D721Med (cell line): ENCODE results near the gene CGB2.

Source experiments
- DNase-seq: peaks from one replicate; pipeline ENCODE4 v3.0.0; 2011; ENCODE audit warnings: low spot score; ENCODE audit not compliant: insufficient read length
- FAIRE-seq: peaks from 2 replicates; lab custom pipeline; 2011; peaks lifted over from hg19 to GRCh38; lab: Jason Lieb, UNC
- TF ChIP-seq, protein P1 (sequence below): IDR thresholded peaks from 2 replicates; pipeline ENCODE4 v1.5.1; 2012; ENCODE audit warnings: mild to moderate bottlenecking, control low read depth; ENCODE audit not compliant: insufficient read depth; ENCODE audit errors: missing control alignments

Gene CGB2

DNA sequence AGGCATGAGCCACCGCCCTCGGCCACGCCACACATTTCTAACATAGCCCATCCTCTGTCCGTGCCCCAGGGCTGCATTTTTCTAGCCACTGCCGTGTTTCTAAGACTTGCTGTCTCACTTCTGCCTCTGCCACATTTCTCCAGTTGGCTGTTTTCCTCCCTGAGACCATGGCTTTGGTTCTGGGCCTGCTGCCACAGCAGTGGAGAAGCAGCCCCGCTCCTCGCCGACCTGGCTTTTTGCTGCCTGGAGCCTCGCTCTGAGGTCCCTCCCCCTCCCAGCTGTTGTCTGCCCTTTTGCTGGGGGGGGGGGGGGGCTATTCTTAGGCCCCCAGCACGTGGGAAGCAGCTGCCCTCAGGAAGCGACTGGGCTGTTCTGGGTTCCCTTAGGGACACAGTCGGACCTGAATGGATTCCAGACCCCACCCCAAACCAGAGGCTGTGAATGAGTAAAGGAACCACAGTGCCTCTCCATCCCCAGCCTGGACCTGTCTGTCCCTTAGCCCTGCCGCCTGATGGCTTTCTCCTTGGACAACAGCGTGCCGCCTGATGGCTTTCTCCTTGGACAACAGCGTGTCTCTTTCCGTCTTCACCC, 41.9 kb upstream of the CGB2 start:
- DNase-seq (no peak), FAIRE-seq (no peak)
- TF ChIP-seq, protein P1, sequence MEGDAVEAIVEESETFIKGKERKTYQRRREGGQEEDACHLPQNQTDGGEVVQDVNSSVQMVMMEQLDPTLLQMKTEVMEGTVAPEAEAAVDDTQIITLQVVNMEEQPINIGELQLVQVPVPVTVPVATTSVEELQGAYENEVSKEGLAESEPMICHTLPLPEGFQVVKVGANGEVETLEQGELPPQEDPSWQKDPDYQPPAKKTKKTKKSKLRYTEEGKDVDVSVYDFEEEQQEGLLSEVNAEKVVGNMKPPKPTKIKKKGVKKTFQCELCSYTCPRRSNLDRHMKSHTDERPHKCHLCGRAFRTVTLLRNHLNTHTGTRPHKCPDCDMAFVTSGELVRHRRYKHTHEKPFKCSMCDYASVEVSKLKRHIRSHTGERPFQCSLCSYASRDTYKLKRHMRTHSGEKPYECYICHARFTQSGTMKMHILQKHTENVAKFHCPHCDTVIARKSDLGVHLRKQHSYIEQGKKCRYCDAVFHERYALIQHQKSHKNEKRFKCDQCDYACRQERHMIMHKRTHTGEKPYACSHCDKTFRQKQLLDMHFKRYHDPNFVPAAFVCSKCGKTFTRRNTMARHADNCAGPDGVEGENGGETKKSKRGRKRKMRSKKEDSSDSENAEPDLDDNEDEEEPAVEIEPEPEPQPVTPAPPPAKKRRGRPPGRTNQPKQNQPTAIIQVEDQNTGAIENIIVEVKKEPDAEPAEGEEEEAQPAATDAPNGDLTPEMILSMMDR = no peak

DNA sequence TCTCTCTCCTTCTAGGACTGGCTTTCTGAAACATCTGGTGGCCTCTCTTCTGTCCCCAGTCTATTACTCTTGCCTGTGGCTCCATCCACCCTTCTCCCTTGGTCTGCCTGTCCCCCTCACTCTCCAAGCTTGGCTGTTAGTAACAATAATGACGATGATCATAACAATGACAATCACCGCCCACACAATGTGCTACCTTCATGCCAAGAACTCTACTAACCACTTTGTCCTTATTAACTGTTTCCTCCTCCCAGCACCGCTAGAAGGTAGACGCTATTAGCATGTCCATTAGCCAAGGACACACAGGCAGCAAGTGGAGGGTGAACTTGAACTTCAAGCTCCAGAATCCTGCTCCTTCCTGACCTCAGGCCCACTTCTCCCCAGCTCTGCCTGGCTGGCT, 41.3 kb upstream of the CGB2 start:
- DNase-seq = no peak
- TF ChIP-seq, protein P1 = no peak
- FAIRE-seq = no peak

DNA sequence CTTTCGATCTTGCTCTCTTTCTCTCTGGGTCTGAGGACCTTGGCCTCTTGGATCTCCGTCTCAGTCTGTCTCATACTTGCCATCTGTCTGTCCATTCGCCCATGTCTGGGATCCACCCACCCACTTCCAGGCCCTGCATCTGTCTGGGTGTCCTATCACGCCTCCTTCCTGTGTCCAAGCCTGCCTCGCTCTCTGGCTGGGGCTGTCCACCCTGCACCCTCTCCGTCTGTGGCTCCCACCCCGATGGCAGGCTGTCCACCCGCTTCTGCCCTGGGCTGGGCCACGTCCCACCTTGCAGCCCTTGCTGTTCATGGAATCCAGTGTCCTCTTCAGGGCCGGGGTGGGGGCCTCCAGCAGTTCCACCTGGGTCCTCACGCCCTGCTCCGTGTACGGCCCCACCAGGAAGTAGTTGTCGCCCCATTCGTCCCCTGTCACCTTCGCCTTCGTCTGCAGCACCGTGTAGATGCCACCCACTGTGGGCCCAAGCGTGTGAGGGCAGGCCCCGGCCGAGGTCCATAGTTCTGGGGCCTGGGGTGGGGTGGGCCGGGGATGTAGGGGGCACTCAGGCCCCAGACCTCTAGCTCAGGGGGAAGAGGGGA, 40.6 kb upstream of the CGB2 start:
- FAIRE-seq (no peak), DNase-seq (no peak)
- TF ChIP-seq, protein P1 = no peak

DNA sequence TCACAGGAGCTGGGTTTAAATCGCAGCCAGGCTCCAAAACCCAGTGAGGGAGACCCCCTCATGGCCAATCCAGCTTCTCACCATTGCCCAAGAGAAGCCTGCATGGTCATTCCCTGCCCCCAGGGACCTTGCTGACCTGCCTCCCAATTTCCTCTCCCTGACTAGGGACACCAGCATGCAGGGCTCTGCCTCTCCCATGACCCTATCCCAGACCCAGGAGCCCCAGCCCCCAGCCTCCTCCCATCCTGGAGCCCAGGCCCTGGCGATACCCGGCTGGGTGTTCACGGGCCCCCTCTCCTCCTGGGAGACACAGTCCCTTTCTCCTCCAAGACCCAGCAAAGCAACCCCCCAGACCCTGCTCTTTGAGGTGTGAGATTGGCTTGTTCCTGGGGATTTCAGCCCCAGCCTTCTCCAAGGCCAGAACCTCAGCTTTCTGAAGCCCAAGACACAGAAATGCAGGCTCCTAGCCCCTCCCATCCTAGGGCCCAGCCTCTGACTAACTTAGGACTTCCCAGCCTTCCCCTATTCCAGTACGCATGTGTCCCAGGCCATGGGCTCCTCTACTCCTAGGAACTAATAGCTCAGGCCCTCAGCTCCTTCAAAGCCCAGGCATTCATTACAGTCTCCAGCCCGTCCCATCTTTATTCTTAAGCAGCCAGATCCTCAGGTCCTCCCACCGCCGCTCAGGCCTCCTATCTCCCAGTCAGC, 39.7 kb upstream of the CGB2 start:
- no peak for FAIRE-seq
- TF ChIP-seq, protein P1 = no peak

DNA sequence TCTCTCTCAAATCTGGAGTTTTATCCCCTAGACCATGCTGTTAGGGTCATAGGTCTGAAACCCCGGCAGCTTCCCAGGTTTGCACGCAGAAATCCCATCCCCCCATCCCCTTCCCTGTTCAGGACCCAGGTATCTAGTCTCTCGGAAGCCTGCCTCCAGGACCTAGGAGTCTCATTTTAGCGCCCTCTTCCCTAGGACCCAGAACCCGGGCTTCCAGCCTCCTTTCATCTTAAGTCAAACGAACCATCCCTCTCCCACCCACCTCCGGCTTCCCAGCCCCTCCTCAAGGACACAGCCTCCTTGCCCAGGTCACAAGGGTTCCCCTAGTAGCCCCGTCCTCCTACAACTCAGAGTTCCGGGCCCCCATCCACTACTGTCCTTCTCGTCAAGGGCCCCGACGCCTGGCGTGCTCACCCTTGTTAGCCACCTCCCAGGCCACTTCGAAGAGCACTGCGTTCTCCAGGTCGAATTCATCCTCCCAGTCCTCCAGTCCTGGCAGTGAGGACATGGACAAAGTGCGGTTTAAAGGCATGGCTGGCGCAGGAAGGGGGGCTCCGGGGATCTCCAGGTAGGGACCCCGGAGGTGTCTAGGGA, 39.0 kb upstream of the CGB2 start:
- DNase-seq (no peak), FAIRE-seq (no peak)
- TF ChIP-seq, protein P1 = no peak

More for the DNA sequence above, 39.7 kb upstream of the CGB2 start:
- DNase-seq = no peak

DNA sequence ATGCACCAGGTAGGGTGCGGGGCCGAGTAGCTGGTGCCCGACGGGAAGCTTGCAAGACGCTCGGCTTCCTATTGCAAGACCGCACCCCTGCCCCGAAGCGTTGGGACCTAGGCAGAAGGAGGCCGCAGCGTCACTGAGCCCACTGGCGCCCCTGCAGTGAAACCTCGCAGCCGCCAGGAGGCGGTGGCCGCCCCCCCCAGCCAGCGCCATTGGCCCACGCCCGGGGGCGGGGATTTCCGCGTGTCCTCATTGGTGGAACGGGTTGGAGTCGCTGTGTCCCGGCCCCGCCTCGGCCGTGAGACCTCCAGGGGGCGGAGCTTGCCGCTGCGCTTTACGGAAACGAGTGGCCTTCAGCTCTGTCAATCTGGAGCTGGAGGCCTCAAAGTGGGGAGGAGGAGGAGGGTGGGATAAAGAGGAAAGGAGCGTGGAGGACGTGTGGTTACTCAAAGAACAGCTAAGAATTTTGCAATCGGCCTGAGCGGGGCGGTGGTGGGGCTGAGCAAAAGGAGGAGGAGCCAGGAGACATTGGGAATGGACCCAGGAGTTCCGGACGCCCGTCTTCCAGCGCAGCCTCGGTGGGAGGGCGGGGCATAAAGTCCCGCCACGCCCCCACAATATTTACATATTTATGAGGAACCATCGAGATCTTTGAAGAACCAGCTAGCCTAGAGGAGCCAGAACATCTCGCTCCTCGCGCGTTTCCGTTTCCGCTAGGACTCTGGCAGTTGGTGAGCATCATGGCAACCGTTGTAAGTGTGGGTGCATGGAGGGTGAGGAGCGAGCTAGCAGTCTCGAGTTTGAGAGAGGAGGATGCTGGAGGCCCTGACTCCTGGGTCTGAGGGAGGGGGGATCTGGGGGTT, 38.3 kb upstream of the CGB2 start, which contains the start of the genes GYS1 and RUVBL2:
Gene GYS1 (minus strand): TSS at position 135 of the 860 bp plus-strand sequence. CDS start 197 bp downstream, outside the sequence.
Gene RUVBL2 (plus strand): TSS at position 713 of the 860 bp plus-strand sequence. CDS start 25 bp downstream, at position 738.
- DNase-seq (peak; percentile 94), FAIRE-seq (peak; percentile 35)

More for the DNA sequence above, 38.3 kb upstream of the CGB2 start, which contains the start of the genes GYS1 and RUVBL2:
- TF ChIP-seq, protein P1 = peak; percentile 60
